Body of pancreas (tissue), 4 donors: ENCODE measurements around the gene KCNJ14.

Source experiments
- POLR2A ChIP-seq, 3 donors: fragments of 450-650 bp; IDR thresholded peaks; one replicate each; pipeline ENCODE4 v1.6.1; 2016; ENCODE audit warnings: antibody characterized with exemption in 3 of 3, mild to moderate bottlenecking in 2 of 3
- TF ChIP-seq, protein P1 (sequence below), 7 experiments: fragments of 450-650 bp in 4 of 7; fragments of 200-600 bp in 3 of 7; sonication (generic) in 3 of 7; IDR thresholded peaks; one replicate each; pipeline ENCODE4 v1.5.1; 2016 to 2019; ENCODE audit warnings: antibody characterized with exemption in 7 of 7

DNA sequence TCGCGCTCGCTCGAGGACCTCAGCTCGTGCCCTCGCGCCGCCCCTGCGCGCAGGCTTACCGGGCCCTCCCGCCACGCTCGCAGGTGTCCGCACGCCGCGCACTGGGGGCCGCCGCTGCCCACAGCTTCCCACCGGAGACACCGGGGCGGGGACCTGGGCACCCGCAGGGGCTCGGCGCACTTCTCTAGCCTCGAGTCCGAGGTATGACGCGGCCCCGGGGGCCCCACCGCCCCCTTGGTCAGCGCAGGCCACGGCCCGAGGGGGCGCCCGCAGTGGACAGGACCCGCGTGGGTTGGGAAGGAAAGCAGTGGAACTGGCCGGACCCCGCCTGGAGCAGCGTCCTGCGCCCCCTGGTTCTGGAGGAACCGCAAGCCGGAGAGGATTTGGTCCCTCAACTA lies 11.6 kb upstream of the KCNJ14 start:
- TF ChIP-seq, protein P1, sequence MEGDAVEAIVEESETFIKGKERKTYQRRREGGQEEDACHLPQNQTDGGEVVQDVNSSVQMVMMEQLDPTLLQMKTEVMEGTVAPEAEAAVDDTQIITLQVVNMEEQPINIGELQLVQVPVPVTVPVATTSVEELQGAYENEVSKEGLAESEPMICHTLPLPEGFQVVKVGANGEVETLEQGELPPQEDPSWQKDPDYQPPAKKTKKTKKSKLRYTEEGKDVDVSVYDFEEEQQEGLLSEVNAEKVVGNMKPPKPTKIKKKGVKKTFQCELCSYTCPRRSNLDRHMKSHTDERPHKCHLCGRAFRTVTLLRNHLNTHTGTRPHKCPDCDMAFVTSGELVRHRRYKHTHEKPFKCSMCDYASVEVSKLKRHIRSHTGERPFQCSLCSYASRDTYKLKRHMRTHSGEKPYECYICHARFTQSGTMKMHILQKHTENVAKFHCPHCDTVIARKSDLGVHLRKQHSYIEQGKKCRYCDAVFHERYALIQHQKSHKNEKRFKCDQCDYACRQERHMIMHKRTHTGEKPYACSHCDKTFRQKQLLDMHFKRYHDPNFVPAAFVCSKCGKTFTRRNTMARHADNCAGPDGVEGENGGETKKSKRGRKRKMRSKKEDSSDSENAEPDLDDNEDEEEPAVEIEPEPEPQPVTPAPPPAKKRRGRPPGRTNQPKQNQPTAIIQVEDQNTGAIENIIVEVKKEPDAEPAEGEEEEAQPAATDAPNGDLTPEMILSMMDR (IDR thresholded peaks at IDR 0.05) = no peak
- TF ChIP-seq POLR2A (IDR thresholded peaks at IDR 0.05) = no peak
